GM18511 (cell line): ENCODE results near the gene EREG.
"Not testable (repeated sequence)": the region's sequence is repeated elsewhere in the genome, so short reads cannot be mapped to it uniquely, and the experiment has no call there.

Experiments
- ATAC-seq: cut with Tn5 transposase; IDR thresholded peaks from one replicate; pipeline ENCODE4 v1.9.1; 2021; ENCODE audit warnings: mild to moderate bottlenecking, moderate library complexity; ENCODE audit not compliant: unreplicated experiment

Gene EREG

DNA sequence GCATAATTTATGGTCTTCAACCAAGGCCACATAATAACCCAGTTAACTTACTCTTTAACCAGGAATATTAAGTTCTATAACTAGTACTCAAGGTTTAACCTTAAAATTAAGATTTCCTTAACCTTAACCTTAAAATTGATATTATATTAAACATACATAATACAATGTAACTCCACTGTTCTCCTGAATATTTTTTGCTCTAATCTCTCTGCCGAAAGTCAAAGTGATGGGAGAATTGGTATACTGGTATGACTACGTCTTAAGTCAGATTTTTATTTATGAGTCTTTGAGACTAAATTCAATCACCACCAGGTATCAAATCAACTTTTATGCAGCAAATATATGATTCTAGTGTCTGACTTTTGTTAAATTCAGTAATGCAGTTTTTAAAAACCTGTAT, 22.8 kb downstream of the EREG start:
- no peak for ATAC-seq

DNA sequence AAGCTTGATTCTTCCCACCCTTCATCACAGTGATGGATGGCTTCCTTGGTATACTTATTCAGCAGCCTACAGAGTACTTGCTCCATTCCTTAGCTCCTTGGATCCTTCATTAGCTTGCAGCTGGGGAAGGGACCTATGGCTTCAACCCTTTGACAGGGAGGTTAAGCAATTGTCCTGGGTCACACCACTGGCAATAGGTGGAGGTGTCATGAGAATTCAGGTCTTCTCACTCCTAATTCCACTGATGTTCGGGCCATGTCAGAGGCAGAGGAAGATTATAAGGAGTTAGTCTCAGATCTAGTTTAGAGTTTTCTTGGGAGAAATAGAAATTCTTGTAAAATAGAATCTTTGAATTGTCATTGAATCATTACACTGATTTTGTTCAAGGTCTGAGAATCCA, 24.5 kb downstream of the EREG start:
- no peak for ATAC-seq

DNA sequence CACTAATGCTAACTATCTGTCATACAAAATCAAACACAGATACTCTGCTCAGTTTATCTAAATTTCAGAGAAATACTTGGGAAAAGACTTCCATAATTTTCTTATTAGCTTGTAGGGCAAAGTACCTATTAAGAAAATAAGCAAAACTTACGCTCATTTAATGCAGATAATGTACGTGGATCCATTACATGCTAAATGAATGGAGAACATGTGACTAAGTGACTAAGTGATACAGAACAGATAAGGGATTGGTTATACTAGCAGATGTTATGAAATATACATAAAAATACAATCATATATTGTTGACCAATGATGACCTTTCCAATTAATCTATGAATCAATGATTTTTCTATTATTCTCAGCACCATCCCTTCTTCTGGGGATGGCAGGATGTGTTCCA, 25.7 kb downstream of the EREG start:
- no peak for ATAC-seq

DNA sequence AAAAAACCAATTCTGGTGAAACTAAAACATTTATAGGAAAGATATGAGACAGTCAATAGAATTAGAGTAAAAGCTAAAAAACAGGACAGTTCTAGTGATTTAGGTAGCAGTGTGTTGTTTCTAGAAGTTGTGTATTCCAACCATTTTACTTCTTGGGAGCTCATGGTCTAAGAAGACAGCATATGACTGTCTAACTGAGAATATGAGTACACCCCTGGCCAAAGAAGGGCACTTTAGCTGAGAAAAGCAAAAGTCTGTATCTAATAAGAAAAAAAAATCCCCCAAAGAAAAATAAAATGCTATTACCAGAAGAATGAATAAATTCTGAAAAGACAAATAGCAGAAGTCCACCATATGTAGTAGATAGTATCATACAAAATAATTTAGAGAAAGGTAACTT, 26.4 kb downstream of the EREG start:
- no peak for ATAC-seq

DNA sequence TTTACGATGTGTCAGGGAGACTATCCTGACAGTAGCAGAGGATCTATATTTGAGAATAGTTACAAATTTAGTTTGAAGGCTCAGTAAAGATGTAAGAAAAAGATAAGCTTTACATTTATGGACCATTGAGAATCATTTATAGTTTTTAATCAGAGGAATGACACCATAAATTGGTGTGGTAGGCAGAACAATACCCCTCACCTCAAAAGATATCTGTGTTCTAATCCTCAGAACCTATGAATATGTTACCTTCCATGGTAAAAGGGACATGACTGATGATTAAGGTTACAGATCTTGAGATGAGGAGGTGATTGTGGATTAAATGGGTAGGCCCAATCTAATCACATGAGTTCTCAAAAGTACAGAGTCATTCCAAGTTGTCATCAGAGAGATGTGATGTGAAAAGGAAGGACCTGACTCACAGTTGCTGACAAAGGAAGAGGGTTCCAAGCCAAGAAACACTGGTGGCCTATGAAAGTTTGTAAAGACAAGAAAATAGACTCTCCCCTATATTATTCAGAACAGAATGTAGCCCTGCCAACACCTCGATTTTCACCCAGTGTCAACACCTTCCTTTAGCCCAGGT, 27.0 kb downstream of the EREG start:
- no peak for ATAC-seq

DNA sequence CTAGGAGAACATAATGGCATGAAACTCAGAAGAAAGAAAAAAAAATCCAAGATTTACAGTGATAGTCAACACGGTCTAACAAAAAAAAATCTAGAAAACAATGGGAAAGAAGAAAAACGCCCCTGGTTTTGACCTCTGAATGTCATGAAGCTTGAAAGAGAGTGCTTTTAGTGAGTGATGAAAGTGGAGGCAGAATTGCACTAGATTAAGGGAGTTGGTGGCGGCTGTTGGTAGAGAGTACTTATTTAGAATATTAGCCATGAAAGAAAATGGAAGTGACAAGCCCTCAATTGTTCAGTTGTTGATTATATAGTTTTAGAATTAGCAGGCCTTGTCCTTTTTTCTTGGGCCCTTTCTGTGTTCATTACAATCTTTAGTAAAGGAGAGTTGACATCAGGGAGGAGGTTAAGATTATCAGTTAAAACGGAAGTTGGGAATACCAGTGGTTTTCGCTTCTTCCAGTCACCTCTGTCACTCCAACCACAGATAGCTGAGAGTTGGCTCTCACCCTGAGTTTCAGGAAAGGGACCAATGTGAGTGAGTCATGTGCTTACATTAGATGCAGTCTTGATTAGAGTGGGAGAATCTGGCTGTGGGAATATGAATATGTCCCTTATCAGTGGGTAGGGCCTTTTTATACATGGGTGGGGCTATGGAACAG, 29.7 kb downstream of the EREG start:
- ATAC-seq = no peak

DNA sequence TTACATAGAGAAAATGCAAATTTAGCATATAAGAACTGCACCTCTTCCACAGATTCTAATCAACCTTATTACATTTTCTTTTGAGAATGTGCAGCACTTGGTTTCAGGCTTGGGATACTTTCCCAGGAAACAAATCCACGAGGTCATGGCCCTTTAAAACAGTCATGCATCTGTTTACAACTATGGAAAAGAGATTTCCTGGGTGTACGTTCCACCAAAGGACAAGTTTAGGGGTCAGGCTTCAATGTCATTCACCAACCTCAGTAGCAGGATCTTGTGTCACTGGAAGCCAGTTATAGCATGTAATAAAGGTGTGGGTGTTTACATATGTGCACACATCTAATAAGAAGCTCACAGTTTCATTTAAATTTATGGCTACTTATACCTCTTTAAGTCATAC, 30.7 kb downstream of the EREG start:
- no peak for ATAC-seq

DNA sequence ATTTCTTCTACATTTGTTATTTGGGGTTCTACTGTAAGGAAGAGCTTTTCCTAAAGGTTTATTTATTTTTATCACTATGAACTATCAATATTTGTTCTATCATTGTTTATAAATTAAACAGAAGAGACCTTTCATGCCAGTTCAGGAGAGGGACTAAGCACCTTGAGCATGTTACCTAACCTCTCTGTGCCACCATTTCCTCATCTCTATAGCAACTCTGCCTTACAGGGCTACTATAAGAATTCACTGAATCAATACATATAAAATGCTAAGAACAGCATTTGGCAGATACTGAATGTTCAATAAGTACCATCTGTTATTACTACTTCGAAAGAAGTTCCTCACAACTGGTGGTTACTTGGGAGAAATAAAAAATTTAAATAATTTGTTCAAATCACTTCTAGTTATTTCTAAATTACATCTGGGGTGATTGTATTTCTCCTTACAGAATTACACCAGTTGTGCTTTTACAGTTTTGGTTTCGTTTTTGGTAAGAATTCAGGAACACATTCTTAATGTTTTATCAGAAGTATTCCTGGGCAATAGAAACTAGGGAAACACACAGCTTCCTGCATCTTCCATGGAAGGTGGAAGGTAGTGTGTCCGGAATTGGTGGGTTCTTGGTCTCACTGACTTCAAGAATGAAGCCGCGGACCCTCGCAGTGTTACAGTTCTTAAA, 32.9 kb downstream of the EREG start:
- peak; percentile 60 for ATAC-seq

DNA sequence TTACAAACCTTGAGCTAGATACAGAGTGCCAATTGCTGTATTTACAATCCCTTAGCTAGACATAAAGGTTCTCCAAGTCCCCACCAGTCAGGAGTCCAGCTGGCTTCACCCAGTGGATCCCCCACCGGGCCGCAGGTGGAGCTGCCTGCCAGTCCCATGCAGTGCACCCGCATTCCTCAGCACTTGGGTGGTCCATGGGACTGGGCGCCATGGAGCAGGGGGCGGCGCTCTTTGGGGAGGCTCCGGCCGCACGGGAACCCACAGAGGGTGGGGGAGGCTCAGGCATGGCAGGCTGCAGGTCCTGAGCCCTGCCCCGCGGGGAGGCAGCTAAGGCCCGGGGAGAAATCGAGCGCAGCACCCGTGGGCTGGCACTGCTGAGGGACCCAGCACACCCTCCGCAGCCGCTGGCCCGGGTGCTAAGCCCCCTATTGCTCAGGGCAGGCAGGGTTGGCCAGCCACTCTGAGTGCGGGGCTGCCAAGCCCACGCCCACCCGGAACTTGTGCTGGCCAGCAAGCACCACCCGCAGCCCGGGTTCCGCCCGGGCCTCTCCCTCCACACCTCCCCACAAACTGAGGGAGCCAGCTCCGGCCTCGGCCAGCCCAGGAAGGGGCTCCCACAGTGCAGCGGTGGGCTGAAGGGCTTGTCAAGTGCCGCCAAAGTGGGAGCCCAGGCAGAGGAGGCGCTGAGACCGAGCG, 34.1 kb downstream of the EREG start:
- ATAC-seq = not testable (repeated sequence)

DNA sequence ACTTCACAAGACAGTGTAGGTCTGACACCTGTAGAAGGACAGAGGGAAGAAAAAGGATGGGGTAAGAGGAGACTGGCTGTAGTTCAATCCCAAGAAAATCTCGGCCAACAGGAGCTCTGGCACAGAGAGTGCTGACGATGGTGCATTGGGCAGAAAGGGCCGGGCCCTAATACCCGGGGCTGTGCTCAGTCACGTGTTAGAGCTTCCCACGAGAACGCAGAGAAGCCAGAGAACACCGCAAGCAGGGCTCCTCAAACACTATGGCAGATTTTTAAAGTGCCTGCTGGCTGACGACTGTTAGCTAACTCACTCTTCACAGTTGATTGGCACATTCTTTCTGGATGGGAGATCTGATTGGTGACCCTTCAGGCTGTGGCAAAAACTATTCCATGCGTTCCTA, 35.5 kb downstream of the EREG start:
- no peak for ATAC-seq

DNA sequence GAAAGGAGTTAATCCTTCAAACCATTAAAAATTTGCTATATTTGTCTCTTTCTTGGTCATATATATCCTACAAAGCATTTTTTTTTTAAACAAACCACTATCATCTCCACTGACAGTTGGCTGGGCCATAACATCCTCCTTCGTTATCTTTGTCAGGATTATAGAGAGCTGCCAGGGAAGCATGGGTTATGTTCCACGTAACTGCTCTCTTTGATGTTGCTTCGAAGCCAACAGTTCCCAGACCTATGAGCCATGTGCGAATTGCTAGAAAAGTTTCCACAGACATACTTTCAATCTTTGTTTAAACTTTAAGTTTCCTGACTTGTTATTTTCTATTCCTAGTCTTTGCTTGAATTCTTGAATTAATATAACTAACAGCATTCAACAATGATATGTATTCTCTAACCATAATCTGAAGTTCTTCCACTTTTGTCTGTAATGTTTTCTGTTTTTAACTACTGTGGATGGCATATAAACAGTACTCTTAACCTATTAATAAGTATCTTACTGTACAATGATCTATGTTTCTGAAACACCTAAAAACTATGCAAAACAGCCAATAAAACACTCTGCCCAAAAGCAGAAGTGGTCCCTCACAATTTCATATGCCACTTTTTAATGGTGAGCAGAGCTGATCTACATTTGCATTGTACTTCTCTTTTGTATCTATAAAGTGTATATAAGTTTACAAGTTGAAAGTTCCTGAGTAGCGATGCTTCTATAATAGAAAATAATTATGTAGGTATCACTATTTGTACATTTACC, 37.9 kb downstream of the EREG start:
- ATAC-seq = peak; percentile 98

DNA sequence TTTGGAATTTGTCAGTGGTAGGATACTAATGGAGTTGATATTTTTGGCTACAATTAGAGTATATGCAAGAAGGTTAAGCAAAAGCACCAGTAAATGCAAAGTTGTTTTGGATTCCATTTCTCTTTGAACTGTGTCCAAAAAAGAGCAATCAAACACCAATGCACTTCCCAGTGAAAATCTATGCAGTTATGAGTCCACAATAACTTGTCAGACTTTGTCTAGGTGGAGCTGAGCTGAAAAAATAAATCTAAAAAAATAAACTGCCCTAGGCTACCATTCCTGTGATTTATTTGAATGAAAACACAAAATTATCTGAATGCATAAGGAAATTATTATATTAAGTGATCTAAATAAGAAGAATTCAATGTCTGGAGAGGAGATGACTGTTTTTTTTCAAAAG, 42.9 kb downstream of the EREG start:
- no peak for ATAC-seq

DNA sequence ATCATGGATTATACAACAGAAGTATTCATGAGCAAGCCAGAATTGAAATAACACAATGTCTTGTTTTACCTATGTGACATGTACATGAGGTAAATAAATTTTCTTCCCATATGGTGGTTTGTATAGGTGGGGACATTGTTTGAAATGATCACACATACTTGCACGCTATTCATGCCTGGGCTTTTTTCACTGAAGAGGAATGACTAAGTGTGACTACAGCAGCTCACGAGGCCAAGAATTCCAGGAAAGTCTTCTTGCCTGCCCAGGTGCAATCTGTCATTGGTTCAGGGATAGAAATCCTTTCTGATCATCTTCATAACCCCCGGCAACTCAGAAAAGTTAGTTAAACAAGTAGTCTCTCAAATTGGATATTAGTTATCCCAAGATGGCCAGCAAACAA, 43.7 kb downstream of the EREG start:
- ATAC-seq = no peak

DNA sequence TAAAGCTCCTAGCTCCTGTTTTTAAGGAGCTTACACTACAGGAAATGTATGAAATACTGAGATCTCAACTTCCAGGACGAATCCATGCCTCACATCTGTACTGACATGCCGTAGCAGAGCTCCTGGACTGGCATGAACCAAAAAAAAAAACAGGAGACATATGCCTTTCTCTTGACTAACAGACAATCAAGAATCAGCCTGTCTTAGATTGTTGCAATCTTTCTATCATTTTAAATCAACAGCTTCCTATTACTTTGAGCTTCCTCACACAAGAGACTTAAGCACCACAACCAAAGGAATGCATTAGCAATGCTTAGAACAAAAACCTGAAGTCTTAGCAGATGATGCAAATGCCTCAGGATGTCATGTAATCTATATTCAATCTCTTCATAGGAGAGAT, 45.3 kb downstream of the EREG start:
- ATAC-seq = no peak

DNA sequence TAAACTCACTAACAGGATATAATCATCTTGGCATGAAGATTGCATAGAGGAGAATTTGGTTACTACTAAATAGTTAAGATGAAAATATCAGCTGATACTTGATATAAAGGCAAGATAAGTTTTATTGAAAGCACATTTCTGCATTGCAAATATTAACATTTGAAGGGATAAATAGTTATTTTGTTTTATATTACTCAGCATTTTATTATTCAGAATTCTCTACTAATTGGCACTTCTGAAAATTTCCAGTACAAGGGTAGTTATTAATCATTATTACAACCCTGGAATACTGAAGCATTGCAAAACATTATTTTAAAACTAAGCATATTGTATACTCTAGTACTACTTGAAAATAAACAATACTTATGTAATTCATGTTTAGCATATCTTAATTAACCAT, 47.3 kb downstream of the EREG start:
- ATAC-seq = no peak

DNA sequence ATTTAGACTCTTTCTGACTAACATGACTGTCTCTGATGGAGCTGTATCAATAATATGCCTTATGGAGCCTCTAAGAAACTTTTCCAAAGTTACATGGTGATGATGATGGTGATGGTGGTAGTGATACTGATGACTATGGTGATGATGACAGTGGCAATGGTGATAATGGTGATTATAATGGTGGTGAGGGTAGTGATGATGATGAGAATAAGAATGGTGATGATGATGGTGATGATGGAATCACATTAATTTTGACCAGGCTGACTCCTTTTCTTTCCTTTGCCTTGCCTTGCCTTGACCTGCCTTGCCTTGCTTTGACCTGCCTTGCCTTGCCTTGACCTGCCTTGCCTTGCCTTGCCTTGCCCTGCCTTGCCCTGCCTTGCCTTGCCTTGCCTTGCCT, 48.3 kb downstream of the EREG start:
- no peak for ATAC-seq

DNA sequence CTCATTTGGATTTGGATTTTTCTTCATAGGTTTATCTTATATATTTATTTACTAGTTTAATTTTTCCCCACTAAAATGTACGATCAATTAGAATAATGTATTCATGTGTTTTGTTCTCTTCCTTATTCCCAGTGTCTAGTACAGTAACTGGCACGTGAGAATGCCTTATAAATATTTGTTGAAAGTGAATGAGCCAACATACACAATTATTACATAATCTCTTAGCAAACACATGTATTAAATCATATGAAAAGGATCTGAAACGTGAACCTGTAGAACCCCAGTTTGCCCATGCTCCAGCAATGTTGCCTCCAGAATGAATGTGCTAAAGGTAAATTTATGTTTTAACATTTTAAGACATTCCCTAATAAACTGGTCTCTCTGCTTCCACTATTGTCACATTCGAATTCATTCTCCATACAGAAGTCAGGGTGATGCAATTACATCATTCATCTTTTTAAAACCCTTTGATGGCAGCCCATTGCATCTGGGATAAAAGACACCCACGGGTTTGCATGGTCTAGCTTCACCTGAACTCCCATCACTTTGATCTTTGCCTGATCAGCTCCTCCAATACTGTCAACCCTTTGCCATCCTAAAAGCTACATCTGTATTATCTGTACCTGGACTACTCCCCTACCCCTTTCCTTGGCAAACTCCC, 49.3 kb downstream of the EREG start:
- no peak for ATAC-seq

DNA sequence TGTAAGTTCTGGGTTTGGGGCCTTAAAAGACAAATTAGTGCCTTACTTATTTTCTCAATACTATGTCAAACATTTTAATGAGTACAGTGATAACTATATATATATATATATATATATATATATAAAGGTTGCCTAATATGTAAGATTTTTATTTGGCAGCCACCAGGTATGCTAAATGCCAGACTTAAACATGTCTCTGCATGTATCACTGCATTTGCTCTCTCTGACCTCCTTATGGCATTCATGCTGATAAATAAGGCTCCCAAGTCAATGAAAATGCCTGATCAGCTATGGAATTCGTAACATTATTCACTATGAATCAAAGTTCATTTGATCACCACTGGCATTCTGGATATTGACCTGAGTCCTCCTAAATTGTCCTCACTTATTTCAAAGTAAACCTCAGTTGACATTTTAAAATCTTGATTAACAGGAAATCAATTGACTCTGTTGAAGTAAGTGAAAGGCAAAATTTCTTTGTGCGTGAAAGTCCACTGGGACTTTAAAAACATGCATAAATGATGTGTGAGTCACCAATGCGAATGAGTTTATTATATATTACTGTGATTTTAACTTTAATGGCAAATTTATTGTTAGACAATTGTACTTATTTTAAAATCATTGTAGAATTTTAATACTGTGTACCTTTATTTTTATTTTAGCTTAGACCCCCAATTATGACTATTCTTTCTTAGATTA, 50.8 kb downstream of the EREG start:
- ATAC-seq = no peak

DNA sequence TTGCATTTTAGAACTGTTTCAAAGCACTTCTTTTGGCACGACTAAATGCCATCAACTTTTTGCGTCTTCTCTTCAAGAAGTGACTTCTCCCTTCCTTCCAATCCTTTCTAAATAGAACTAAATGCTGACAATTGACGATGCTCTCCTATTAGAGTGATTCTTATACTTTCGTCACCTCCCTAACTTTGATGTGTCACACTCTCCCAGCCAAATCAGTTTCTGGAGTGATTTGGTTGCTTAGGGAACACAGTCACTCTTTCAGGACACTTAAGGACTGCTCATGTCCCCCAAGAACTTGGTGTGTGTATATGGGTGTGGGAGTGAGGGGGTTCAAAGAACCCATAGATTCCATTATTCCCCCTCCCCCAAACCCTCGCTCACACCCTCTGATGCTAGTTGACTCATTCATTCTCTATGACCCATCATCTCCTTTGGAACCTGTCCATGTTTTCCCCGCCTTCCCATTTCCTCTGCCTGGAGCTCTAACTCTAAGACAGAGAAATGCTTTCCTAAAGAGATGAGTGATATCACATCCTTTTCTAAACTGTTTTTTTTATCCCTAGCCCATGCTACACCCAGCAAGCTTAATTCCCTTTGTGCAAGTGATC, 53.2 kb downstream of the EREG start:
- ATAC-seq = no peak

DNA sequence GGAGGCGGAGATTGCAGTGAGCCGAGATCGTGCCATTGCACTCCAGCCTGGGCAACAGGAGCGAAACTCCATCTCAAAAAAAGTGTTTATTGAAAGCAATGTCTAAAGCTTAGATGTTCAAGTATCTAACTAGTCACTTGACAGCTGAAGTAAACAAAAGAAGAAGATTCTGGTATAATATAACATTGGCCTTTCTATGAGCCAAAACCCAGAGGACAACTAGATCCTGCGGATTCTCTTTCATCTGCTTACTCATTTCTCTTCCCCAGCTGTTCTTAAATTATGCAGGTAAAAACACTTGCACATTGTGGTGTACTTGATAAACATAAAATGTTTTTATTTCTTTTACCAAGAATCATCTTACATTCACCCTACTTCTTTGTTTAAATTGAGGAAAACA, 55.9 kb downstream of the EREG start:
- ATAC-seq = no peak
